ENCODE results near the gene INPP4B.
"Not testable (repeated sequence)": the region's sequence is repeated elsewhere in the genome, so short reads cannot be mapped to it uniquely, and the experiment has no call there.

The INPP4B gene

DNA sequence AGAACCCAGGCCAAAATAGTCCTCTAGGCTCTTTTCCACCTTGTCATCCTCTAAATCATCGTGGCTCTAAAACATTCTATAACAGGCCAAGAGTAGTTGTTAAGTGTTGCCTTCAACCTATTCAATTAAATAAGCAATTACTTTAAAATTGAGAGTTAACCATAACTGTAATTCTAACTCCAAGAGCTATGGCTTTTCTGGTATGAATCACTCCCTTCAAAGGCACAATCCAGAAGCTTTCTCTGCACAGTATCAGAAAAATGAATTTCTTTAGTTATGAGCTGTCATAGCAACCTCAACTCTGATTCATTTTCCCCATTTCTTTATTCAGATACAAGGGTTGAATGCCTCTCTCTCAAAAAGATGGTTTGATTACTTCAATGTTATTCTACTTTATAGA is 21.7 kb downstream of the INPP4B start:
- no peak for DNase-seq

- no peak for DNase-seq
Measured at GRCh38 chr4:142823796-142824195, 22.3 kb downstream of the INPP4B start.

DNA sequence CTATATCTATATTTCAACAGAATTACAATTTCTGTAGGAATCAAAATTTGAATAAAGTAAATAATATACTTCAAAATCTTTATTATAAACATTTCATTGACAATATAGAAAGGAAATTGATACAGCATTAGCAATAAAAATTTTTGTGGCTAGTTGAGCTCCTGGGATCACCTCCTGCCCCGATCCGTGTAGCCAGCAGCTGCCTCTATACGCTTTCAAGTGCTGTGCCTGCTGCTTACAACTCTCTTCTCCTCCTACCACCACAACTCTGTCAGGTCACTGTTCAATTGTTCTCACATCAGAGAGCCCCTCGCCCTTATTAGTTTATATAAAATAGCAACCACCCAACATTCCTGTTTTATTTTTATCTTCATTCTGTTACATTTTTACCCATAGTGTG is 27.6 kb downstream of the INPP4B start:
- no peak for DNase-seq

DNA sequence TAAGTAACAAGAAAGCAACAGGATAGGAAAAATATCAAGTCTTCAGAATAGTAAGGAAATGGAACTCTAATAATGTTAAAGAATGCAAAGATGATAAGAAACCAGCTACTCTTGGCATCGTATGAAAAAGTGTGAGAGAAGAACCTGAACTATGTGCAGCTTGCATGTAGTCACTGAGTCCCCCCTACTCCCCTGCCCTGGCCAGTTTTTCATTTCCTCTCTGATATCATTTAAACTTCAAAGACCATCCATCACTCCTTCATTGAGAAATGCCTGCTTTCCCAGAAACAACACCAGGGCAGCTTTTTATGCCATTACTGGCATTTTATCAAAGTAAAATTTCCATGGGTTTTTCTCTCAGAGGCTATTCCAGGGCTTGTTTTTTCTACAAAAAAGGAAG is 28.1 kb downstream of the INPP4B start:
- DNase-seq = no peak

GRCh38 chr4:142817442-142817841 is 28.7 kb downstream of the INPP4B start:
- no peak for DNase-seq

DNA sequence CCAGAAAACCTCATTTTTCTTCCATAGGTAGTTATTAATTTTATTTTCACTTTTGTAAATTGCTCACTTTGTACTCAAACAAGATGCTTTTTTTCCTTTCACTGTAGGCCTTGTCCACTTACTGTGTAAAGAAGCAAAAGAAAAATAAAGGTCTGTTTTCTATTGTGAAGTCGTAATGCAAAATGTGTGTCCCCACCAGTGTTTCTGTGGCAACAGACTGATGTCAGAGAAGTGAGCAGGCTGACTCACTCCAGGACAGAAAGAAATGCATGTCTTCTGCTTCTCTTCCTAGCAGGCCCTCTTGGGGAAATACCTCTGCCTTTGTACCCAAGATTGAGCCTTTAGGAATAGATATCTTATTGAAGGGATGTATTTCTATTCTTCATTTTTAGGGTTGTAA is 30.3 kb downstream of the INPP4B start:
- DNase-seq = no peak

GRCh38 chr4:142813388-142813787 is 32.7 kb downstream of the INPP4B start:
- no peak for DNase-seq

- no peak for DNase-seq
Measured at GRCh38 chr4:142812091-142812490, 34.0 kb downstream of the INPP4B start.

- DNase-seq = no peak
Measured at GRCh38 chr4:142811034-142811433, 35.1 kb downstream of the INPP4B start.

DNA sequence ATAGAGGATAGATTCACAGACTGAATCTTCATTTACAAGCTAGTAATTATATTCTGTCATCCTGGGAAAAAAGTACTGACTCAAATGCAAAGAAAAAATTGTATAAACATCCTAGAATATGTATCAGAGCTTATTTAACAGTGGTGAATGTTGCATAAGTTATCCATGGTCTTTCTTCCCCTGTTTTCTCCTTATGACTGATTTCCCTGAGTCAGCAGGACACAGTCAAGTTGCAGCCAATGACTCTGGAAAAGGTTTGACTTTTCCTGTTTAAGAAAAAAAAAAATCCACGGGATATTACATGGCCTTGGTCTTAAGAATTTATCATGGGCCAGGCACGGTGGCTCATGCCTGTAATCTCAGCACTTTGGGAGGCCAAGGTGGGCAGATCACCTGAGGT is 36.5 kb downstream of the INPP4B start:
- DNase-seq = no peak

GRCh38 chr4:142803879-142804278 is 42.2 kb downstream of the INPP4B start:
- DNase-seq = not testable (repeated sequence)

GRCh38 chr4:142801966-142802365 is 44.1 kb downstream of the INPP4B start:
- no peak for DNase-seq

GRCh38 chr4:142781114-142781513 is 65.0 kb downstream of the INPP4B start:
- no peak for DNase-seq

- no peak for DNase-seq
Measured at GRCh38 chr4:142778900-142779299, 67.2 kb downstream of the INPP4B start.

DNA sequence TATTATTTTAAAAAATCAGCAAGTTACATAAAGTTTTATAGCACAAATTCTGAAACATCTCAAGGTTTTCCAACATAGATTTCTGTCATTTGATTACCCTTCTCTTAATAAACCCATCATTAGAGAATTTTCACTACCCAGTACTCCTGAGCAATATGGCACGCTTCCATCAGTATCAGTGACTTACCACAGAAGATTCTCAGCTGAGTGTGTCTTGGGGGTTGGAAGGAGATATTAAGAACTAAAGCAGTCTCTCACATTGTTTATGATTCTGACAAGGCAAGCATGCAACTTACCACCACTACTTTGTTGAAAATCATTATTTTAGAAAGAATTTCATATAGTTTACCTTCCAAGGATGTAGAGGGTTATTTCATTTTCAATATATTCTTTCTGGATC is 67.7 kb downstream of the INPP4B start:
- no peak for DNase-seq

DNA sequence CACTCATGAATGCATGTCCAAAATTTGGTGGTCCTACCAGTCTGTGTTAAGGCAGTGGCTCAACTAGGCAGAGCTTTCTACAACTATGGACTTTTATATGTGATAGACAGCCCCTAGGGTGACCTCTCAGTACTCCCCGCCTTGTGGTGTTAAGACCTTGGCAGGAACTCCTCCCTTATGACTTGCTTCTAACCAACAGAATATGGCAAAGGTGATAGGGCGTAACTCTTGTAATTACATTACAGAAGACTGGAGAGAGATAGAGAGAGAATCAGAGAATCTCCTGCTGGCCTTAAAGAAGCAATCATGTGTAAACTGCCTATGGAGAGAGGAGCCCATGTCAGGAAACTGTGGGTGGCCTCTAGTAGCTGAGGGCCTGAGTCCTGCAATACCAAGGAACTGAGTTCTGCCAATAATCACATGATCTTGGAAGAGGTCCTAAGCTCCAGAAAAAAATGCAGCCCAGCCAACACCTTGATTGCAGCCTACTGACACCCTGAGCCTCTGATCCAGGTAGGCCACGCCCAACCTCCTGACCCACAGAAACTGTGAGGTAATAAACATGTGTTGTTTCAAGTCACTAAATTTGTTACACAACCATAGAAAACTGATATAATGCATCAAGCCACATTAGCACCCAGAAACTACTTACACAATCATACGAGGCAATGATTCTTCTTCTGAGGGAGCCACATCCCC is 68.9 kb downstream of the INPP4B start:
- no peak for DNase-seq

DNA sequence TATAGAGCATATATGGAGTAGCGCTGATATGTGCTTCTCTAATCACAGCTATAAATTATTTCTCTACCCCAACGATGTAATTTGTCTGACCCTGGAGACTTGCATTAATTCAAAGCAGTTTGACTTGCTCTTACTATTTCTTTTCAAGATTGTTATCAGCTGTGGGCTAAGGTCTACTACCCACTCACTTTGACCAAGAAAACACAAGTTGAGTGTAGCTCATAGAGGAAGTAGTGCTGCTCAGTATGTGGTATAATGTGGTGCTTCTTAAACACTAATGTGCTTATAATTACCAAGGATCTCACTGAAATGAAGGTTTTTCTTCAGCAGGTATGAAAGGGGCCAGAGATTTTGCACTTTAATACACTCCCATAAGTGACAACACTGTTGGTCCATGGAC is 70.1 kb downstream of the INPP4B start:
- no peak for DNase-seq

GRCh38 chr4:142773505-142773904 is 72.6 kb downstream of the INPP4B start:
- DNase-seq = no peak

DNA sequence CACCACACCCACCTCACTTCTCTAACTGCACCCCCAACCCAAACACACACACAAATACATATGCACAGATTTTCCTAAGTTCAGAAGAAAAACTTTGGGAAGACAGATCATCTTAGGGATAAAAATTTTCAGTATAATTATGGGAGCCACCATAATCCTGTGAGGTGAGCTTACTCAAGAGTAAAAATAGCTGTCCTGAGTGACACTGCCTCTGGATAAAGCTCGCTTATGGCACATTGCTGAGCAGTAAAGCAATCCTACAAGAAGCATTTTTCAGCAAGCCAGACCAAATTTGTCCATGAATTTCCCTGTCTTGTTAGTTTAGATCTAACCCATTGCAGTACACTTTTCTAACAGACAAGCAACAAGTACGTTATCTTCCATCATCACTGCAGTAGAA is 83.8 kb downstream of the INPP4B start:
- no peak for DNase-seq

DNA sequence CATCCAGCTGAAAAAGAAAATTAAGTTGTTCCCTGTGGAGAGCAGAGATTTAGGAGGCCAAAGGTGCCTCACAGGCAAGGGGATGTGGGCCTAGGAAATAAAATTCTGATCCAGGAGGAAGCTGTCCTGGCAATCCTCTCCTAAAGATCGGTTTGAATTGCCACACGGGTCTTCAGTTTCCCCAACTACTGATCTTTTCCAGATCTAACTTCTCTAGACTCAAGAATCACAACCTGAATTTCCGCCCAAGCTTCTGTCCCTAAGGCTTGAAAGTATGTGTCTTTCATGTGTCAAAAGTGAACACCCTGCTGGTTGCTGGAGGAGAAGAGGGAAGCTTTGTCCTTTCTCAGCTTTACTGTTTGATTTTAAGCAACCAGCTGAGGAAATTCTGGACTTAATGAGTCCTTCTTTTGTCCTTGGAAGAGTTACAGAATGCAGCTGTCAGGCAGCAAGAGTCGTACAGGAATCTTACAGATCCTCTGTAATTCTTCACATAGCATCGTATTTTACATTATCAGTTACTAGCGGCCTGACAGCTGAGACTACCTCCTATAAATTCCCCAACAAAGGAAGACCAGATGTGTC is 93.8 kb downstream of the INPP4B start:
- DNase-seq = no peak

GRCh38 chr4:142743121-142743825 is 102.8 kb downstream of the INPP4B start:
- DNase-seq = no peak

- DNase-seq = no peak
Measured at GRCh38 chr4:142741995-142742394, 104.1 kb downstream of the INPP4B start.

- no peak for DNase-seq
Measured at GRCh38 chr4:142728233-142728632, 117.9 kb downstream of the INPP4B start.

DNA sequence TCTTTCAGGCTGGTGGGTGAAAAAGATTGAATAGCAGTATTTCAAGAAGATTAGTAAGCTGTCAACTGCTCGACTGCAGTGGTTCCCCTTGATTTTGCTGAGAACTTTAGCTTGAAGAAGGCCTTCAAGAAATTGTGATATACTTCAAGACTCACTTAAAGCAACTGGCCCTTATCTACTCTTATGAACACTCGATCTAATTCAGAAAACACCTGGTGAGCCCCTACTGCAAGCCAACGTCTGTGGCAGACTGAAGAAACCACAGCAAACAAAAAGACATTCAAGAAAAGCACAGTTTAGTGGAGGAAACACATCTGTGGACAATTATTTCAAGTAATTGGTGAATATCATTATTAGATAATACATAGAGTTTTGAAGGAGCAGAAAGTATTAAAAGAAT is 119.0 kb downstream of the INPP4B start:
- DNase-seq = no peak
